Fibroblast of gingiva (primary cell): ENCODE data around the gene ATP1B4.

Experiments used
- DNase-seq: peaks from one replicate; pipeline ENCODE4 v3.0.0-alpha.2; 2011; ENCODE audit warnings: low read depth

Gene ATP1B4

GRCh38 chrX:120377179-120377578, 15.3 kb downstream of the ATP1B4 start:
- no peak for DNase-seq

GRCh38 chrX:120377715-120378114, 15.8 kb downstream of the ATP1B4 start:
- no peak for DNase-seq

- no peak for DNase-seq
Measured at GRCh38 chrX:120378570-120378969, 16.7 kb downstream of the ATP1B4 start.

GRCh38 chrX:120379937-120380681, 18.2 kb downstream of the ATP1B4 start:
- no peak for DNase-seq

GRCh38 chrX:120380699-120381098, 18.8 kb downstream of the ATP1B4 start:
- DNase-seq, result no peak

GRCh38 chrX:120401301-120401700, 39.4 kb downstream of the ATP1B4 start:
- no peak for DNase-seq

- no peak for DNase-seq
Measured at GRCh38 chrX:120402369-120402768, 40.5 kb downstream of the ATP1B4 start.

GRCh38 chrX:120406638-120407037, 44.7 kb downstream of the ATP1B4 start:
- no peak for DNase-seq

- DNase-seq, result no peak
Measured at GRCh38 chrX:120408168-120408567, 46.3 kb downstream of the ATP1B4 start.

- no peak for DNase-seq
Measured at GRCh38 chrX:120419463-120419862, 57.6 kb downstream of the ATP1B4 start.

GRCh38 chrX:120426599-120426998, 64.7 kb downstream of the ATP1B4 start:
- DNase-seq, result peak; percentile 20

- DNase-seq, result peak; percentile 0
Measured at GRCh38 chrX:120428309-120428708, 66.4 kb downstream of the ATP1B4 start.

- DNase-seq, result peak; percentile 2
Measured at GRCh38 chrX:120429776-120430540, 68.1 kb downstream of the ATP1B4 start.
